Chondrocyte (in vitro differentiated cells): ENCODE data around the gene SLC2A2. TPM values are rescaled to one million over a fixed set of nuclear protein-coding genes. Genes with fewer than 3 reads are reported as not detected.

Experiments used
- DNase-seq: peaks from one replicate; pipeline ENCODE4 v3.0.0; 2021; ENCODE audit warnings: mixed read lengths, low spot score
- H3K27ac Mint-ChIP-seq: one replicate; pipeline ENCODE4 v1.8.0; 2021; ENCODE audit warnings: mild to moderate bottlenecking, moderate library complexity, mixed read lengths; ENCODE audit not compliant: unreplicated experiment
- H3K27me3 Mint-ChIP-seq: 2 replicates; pipeline ENCODE4 v1.8.0; 2021; ENCODE audit warnings: low read depth, mixed read lengths
- H3K36me3 Mint-ChIP-seq: 2 replicates; pipeline ENCODE4 v1.8.0; 2021; ENCODE audit warnings: low read depth, mixed read lengths
- H3K4me1 Mint-ChIP-seq: 2 replicates; pipeline ENCODE4 v1.8.0; 2021; ENCODE audit warnings: low read depth, mild to moderate bottlenecking, mixed read lengths
- H3K4me3 Mint-ChIP-seq: one replicate; pipeline ENCODE4 v1.8.0; 2021; ENCODE audit warnings: mild to moderate bottlenecking, moderate library complexity, mixed read lengths; ENCODE audit not compliant: unreplicated experiment
- H3K9me3 Mint-ChIP-seq: 2 replicates; pipeline ENCODE4 v1.8.0; 2021; ENCODE audit warnings: low read depth, mixed read lengths
- CTCF ChIP-seq: fragments of 200-600 bp; sonication (generic); IDR thresholded peaks from 2 replicates; pipeline ENCODE4 v1.5.0; 2021; ENCODE audit warnings: antibody characterized with exemption, mild to moderate bottlenecking, moderate library complexity
- total RNA-seq: library from RNA; stranded (reverse); gene quantifications from 3 replicates; pipeline ENCODE4 v1.2.1, GENCODE V29; 2021

Gene SLC2A2
- total RNA-seq, 1 donor from 2014 or later: not detected

- no peak overlapping the region for H3K27ac Mint-ChIP-seq
Observed at GRCh38 chr3:171005648-171006047, 20.9 kb downstream of the SLC2A2 start.

GRCh38 chr3:171001957-171002694 lies 24.4 kb downstream of the SLC2A2 start:
- Mint-ChIP-seq H3K27ac (peak overlapping the region; percentile 38), H3K4me3 (no peak overlapping the region), H3K36me3 (no peaks in the 10 kb centered on the region), H3K4me1 (peaks cover 46% of the 10 kb centered on the region), H3K9me3 (no peaks in the 10 kb centered on the region), H3K27me3 (no peaks in the 10 kb centered on the region)
- no peak for DNase-seq
- TF ChIP-seq CTCF: no peak

More at GRCh38 chr3:171005648-171006047, 20.9 kb downstream of the SLC2A2 start:
- DNase-seq: no peak
- TF ChIP-seq CTCF: no peak
- no peaks in the 10 kb centered on the region for H3K9me3 Mint-ChIP-seq
- H3K4me3 Mint-ChIP-seq: no peak overlapping the region
- no peaks in the 10 kb centered on the region for H3K27me3 Mint-ChIP-seq
- no peaks in the 10 kb centered on the region for H3K36me3 Mint-ChIP-seq
- peaks cover 12% of the 10 kb centered on the region for H3K4me1 Mint-ChIP-seq

GRCh38 chr3:171001250-171001893 lies 25.1 kb downstream of the SLC2A2 start:
- Mint-ChIP-seq H3K9me3 (no peaks in the 10 kb centered on the region), H3K27ac (no peak overlapping the region), H3K4me3 (no peak overlapping the region), H3K4me1 (peaks cover 49% of the 10 kb centered on the region), H3K27me3 (no peaks in the 10 kb centered on the region), H3K36me3 (no peaks in the 10 kb centered on the region)
- DNase-seq: no peak
- TF ChIP-seq CTCF: no peak

GRCh38 chr3:171000281-171000680 lies 26.2 kb downstream of the SLC2A2 start:
- H3K4me1 Mint-ChIP-seq: peaks cover 49% of the 10 kb centered on the region
- no peak overlapping the region for H3K4me3 Mint-ChIP-seq
- no peaks in the 10 kb centered on the region for H3K36me3 Mint-ChIP-seq
- no peaks in the 10 kb centered on the region for H3K9me3 Mint-ChIP-seq
- TF ChIP-seq CTCF: no peak
- H3K27me3 Mint-ChIP-seq: no peaks in the 10 kb centered on the region
- peak overlapping the region; percentile 2 for H3K27ac Mint-ChIP-seq
- DNase-seq: no peak

- peaks cover 49% of the 10 kb centered on the region for H3K4me1 Mint-ChIP-seq
- no peak overlapping the region for H3K4me3 Mint-ChIP-seq
- H3K9me3 Mint-ChIP-seq: no peaks in the 10 kb centered on the region
- no peak for DNase-seq
- H3K27ac Mint-ChIP-seq: no peak overlapping the region
- no peaks in the 10 kb centered on the region for H3K36me3 Mint-ChIP-seq
- TF ChIP-seq CTCF: no peak
- no peaks in the 10 kb centered on the region for H3K27me3 Mint-ChIP-seq
Observed at GRCh38 chr3:170999737-171000242, 26.7 kb downstream of the SLC2A2 start.
